H9 (cell line): ENCODE data around the gene SENP8. TPM values are rescaled to one million over a fixed set of nuclear protein-coding genes. Genes with fewer than 3 reads are reported as not detected.

Source experiments
- DNase-seq: peaks from one replicate; pipeline ENCODE4 v3.0.0-alpha.2; 2017
- H2AFZ ChIP-seq: one replicate; pipeline ENCODE4 v1.6.1; 2013; ENCODE audit warnings: mild to moderate bottlenecking, low read length, control low read depth, moderate library complexity
- H2AK5ac ChIP-seq: 2 replicates; pipeline ENCODE4 v1.6.1; 2013; ENCODE audit warnings: low read length, control low read depth, mixed read lengths; ENCODE audit not compliant: insufficient read length
- H2BK120ac ChIP-seq: one replicate; pipeline ENCODE4 v1.6.1; 2013; ENCODE audit warnings: low read depth, mild to moderate bottlenecking, low read length, control low read depth, inconsistent platforms; ENCODE audit not compliant: poor library complexity, severe bottlenecking
- H2BK12ac ChIP-seq: 2 replicates; pipeline ENCODE4 v1.6.1; 2013; ENCODE audit warnings: low read length, control low read depth, mixed read lengths, low read depth; ENCODE audit not compliant: insufficient read length
- H2BK15ac ChIP-seq: 2 replicates; pipeline ENCODE4 v1.6.1; 2013; ENCODE audit warnings: low read depth, low read length, control low read depth
- H2BK20ac ChIP-seq: one replicate; pipeline ENCODE4 v1.6.1; 2013; ENCODE audit warnings: low read depth, mild to moderate bottlenecking, low read length, control low read depth, inconsistent platforms; ENCODE audit not compliant: poor library complexity, severe bottlenecking
- H2BK5ac ChIP-seq: 2 replicates; pipeline ENCODE4 v1.6.1; 2013; ENCODE audit warnings: low read length, control low read depth, mixed read lengths; ENCODE audit not compliant: insufficient read length
- H3K14ac ChIP-seq: 2 replicates; pipeline ENCODE4 v1.6.1; 2013; ENCODE audit warnings: low read length, control low read depth; ENCODE audit not compliant: insufficient read depth
- H3K18ac ChIP-seq: 2 replicates; pipeline ENCODE4 v1.6.1; 2013; ENCODE audit warnings: low read depth, mild to moderate bottlenecking, mixed read lengths, low read length, control low read depth; ENCODE audit not compliant: insufficient read length
- H3K23ac ChIP-seq: 2 replicates; pipeline ENCODE4 v1.6.1; 2013; ENCODE audit warnings: low read length, control low read depth, mixed read lengths, low read depth; ENCODE audit not compliant: insufficient read length
- H3K23me2 ChIP-seq: 2 replicates; pipeline ENCODE4 v1.6.1; 2013; ENCODE audit warnings: low read depth, mild to moderate bottlenecking, mixed read lengths, low read length, control low read depth; ENCODE audit not compliant: insufficient read length, poor library complexity, severe bottlenecking
- H3K27ac ChIP-seq: 2 replicates; pipeline ENCODE4 v1.5.1; 2013; ENCODE audit warnings: low read length, control low read depth, mixed read lengths, low read depth; ENCODE audit not compliant: insufficient read length
- H3K27me3 ChIP-seq: 2 replicates; pipeline ENCODE4 v1.6.1; 2013; ENCODE audit warnings: low read length, control low read depth, inconsistent platforms; ENCODE audit not compliant: insufficient read depth
- H3K4ac ChIP-seq: 2 replicates; pipeline ENCODE4 v1.6.1; 2013; ENCODE audit warnings: low read depth, mild to moderate bottlenecking, control low read depth, inconsistent platforms, low read length, moderate library complexity
- H3K4me1 ChIP-seq: 2 replicates; pipeline ENCODE4 v1.6.1; 2013; ENCODE audit warnings: low read length, control low read depth, inconsistent platforms; ENCODE audit not compliant: insufficient read depth
- H3K4me2 ChIP-seq: 2 replicates; pipeline ENCODE4 v1.6.1; 2013; ENCODE audit warnings: low read length, control low read depth, mixed read lengths; ENCODE audit not compliant: insufficient read length, insufficient read depth
- H3K56ac ChIP-seq: 2 replicates; pipeline ENCODE4 v1.6.1; 2013; ENCODE audit warnings: low read depth, mild to moderate bottlenecking, mixed read lengths, low read length, control low read depth; ENCODE audit not compliant: insufficient read length
- H3K79me1 ChIP-seq: 2 replicates; pipeline ENCODE4 v1.6.1; 2013; ENCODE audit warnings: low read depth, mild to moderate bottlenecking, moderate library complexity, low read length, control low read depth, inconsistent platforms; ENCODE audit not compliant: insufficient read depth, poor library complexity, severe bottlenecking
- H3K79me2 ChIP-seq: 2 replicates; pipeline ENCODE4 v1.6.1; 2013; ENCODE audit warnings: low read length, control low read depth, inconsistent platforms; ENCODE audit not compliant: insufficient read depth
- H3K9ac ChIP-seq: 2 replicates; pipeline ENCODE4 v1.6.1; 2013; ENCODE audit warnings: low read length, control low read depth, mixed read lengths; ENCODE audit not compliant: insufficient read length; ENCODE audit errors: extremely low read depth
- H3K9me3 ChIP-seq: one replicate; pipeline ENCODE4 v1.6.1; 2013; ENCODE audit warnings: low read depth, low read length, inconsistent platforms; ENCODE audit not compliant: control insufficient read depth
- H3T11ph ChIP-seq: one replicate; pipeline ENCODE4 v1.6.1; 2013; ENCODE audit warnings: mild to moderate bottlenecking, low read length, control low read depth, inconsistent platforms
- H4K20me1 ChIP-seq: one replicate; pipeline ENCODE4 v1.6.1; 2013; ENCODE audit not compliant: control insufficient read depth, insufficient read length, insufficient read depth
- H4K5ac ChIP-seq: 2 replicates; pipeline ENCODE4 v1.6.1; 2013; ENCODE audit warnings: low read depth, mild to moderate bottlenecking, mixed read lengths, low read length, control low read depth; ENCODE audit not compliant: insufficient read length
- H4K8ac ChIP-seq: replicated peaks from 2 replicates; pipeline ENCODE4 v1.6.1; 2013; ENCODE audit warnings: low read length, control low read depth, mixed read lengths, low read depth; ENCODE audit not compliant: insufficient read length
- H4K91ac ChIP-seq: 2 replicates; pipeline ENCODE4 v1.6.1; 2013; ENCODE audit warnings: low read depth, mild to moderate bottlenecking, moderate library complexity, mixed read lengths, low read length, control low read depth; ENCODE audit not compliant: insufficient read length
- H3K27ac Mint-ChIP-seq, 3 experiments: 2 replicates in 2 of 3; 3 replicates in 1 of 3; pipeline ENCODE4 v1.8.0; 2020 to 2021; ENCODE audit warnings: mixed read lengths in 3 of 3, mild to moderate bottlenecking in 1 of 3, moderate library complexity in 1 of 3
- H3K27me3 Mint-ChIP-seq: 2 replicates; pipeline ENCODE4 v1.8.0; 2021; ENCODE audit warnings: low read depth, mild to moderate bottlenecking, moderate library complexity, mixed read lengths
- H3K36me3 Mint-ChIP-seq, 3 experiments: 2 replicates in 2 of 3; 3 replicates in 1 of 3; pipeline ENCODE4 v1.8.0; 2020 to 2021; ENCODE audit warnings: low read depth in 3 of 3, mixed read lengths in 3 of 3; ENCODE audit not compliant: insufficient read depth in 1 of 3
- H3K4me1 Mint-ChIP-seq, 2 experiments: 2 replicates each; pipeline ENCODE4 v1.8.0; 2020; ENCODE audit warnings: mixed read lengths in 2 of 2
- H3K4me3 Mint-ChIP-seq, 2 experiments: 2 replicates in 1 of 2; 3 replicates in 1 of 2; pipeline ENCODE4 v1.8.0; 2020 to 2021; ENCODE audit warnings: mild to moderate bottlenecking in 2 of 2, mixed read lengths in 2 of 2, moderate library complexity in 1 of 2
- H3K9me3 Mint-ChIP-seq, 2 experiments: 2 replicates in 1 of 2; 3 replicates in 1 of 2; pipeline ENCODE4 v1.8.0; 2020; ENCODE audit warnings: mild to moderate bottlenecking in 2 of 2, mixed read lengths in 2 of 2, moderate library complexity in 1 of 2
- CTCF ChIP-seq: fragments of 200-600 bp; sonication (generic); conservative IDR thresholded peaks from 3 replicates; pipeline ENCODE4 v1.8.0; 2021; ENCODE audit warnings: antibody characterized with exemption, mild to moderate bottlenecking
- WGBS: extraction: QIAGEN DNeasy Blood & Tissue Kit; methylation state at CpG from one replicate; pipeline ENCODE4 v1.1.7; 2013; ENCODE audit warnings: missing lambda C conversion rate, low lambda C conversion rate, mixed read lengths; ENCODE audit not compliant: insufficient read length; ENCODE audit errors: extremely low coverage; 5-methylcytosine and 5-hydroxymethylcytosine counted together
- total RNA-seq: library from RNA; stranded (reverse); gene quantifications from 2 replicates; pipeline ENCODE4 v1.2.1, GENCODE V29; 2021

Gene SENP8
- total RNA-seq, 1 experiment from 2014 or later, result 4.8 TPM

GRCh38 chr15:72156928-72157327, 38.7 kb downstream of the SENP8 start:
- Mint-ChIP-seq H3K27ac (no peak overlapping the region; a peak in 1 of 7 replicates), H3K36me3 (peaks cover 0 to 2% (median 0%) of the 10 kb centered on the region in 3 experiments; a peak in 1 of 7 replicates), H3K9me3 (no peaks in the 10 kb centered on the region), H3K4me1 (peaks cover 16% of the 10 kb centered on the region in 2 experiments), H3K4me3 (no peak overlapping the region), H3K27me3 (peaks cover 11% of the 10 kb centered on the region)
- H2BK5ac ChIP-seq, result no peak overlapping the region
- H2BK15ac ChIP-seq, result no peak overlapping the region
- H2BK120ac ChIP-seq, result no peak overlapping the region
- no peaks in the 10 kb centered on the region for H3K9me3 ChIP-seq
- no peak overlapping the region for H3T11ph ChIP-seq
- H2BK12ac ChIP-seq, result no peak overlapping the region
- H2BK20ac ChIP-seq, result no peak overlapping the region
- H3K14ac ChIP-seq, result no peak overlapping the region
- no peak overlapping the region for H3K23ac ChIP-seq
- H3K27me3 ChIP-seq, result no peaks in the 10 kb centered on the region; the same call in 1 of the 2 replicates
- no peak overlapping the region for H3K18ac ChIP-seq
- H4K5ac ChIP-seq, result no peak overlapping the region
- H3K56ac ChIP-seq, result no peak overlapping the region
- no CpG with 5 or more reads among the region's 2 CpGs for whole genome bisulfite sequencing
- no peak overlapping the region for H3K4me2 ChIP-seq
- no peak for DNase-seq
- H3K79me2 ChIP-seq, result no peaks in the 10 kb centered on the region
- H3K79me1 ChIP-seq, result no peaks in the 10 kb centered on the region
- no peak overlapping the region for H4K91ac ChIP-seq
- no peak overlapping the region for H4K8ac ChIP-seq
- no peak overlapping the region for H2AFZ ChIP-seq
- no peaks in the 10 kb centered on the region for H3K23me2 ChIP-seq
- H3K27ac ChIP-seq, result no peak overlapping the region
- no peak overlapping the region for H3K4ac ChIP-seq
- H4K20me1 ChIP-seq, result no peaks in the 10 kb centered on the region
- no peak overlapping the region for H3K9ac ChIP-seq
- H2AK5ac ChIP-seq, result no peak overlapping the region
- TF ChIP-seq CTCF, result no peak
- no peaks in the 10 kb centered on the region; the same call in 1 of the 2 replicates for H3K4me1 ChIP-seq
